ENCODE measurements around the gene CFAP92. TPM values are rescaled to one million over a fixed set of nuclear protein-coding genes. Genes with fewer than 3 reads are reported as not detected.
A peak's percentile ranks its signal among the peaks of the same experiment; 100 is the strongest.

CFAP92 gene
- total RNA-seq, 1 experiment from 2014 or later, result 0.16 TPM

DNA sequence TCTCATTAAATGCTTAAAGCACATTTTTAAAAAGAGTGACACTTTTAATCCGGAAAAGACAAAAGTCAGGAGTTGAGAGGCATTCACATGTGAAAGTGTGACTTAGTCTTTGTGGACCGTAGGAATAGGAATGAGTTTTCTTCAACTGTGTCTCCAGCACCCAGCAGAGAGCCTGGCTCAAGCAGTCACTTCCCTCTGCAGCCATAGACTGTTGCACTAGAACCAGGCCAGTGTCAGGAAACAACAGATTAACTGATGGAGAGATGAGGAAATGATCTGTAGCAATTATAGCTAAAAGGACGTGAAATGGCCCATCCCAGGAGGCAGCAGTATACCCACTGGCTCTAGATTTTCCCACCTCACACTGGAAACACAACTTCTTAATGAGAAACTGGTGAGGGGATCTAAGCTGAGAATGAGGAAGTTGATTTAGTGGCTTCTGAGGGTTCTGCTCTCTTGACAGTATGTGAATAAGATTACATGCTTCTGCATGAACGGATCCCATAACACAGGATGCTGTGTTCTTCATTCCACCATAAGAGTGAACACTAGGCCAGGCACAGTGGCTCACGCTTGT is 19.8 kb downstream of the CFAP92 start:
- H3K27ac Mint-ChIP-seq (ENCODE audit: low read depth, unreplicated experiment), result no peak overlapping the region
- intact Hi-C loops (cut with micrococcal nuclease), result no loop called here
- H3K4me3 Mint-ChIP-seq (ENCODE audit: unreplicated experiment), result no peak overlapping the region
- H3K9me3 Mint-ChIP-seq (ENCODE audit: unreplicated experiment), result no peaks in the 10 kb centered on the region
- ChIA-PET CTCF (interaction anchor here (0.9 to 1.0 kb wide), 2 partner anchors 16 to 80 kb away, joined by 3 to 4 read pairs; no protein-coding TSS in a partner anchor), POLR2A (no interaction called here)
- H3K4me1 Mint-ChIP-seq (ENCODE audit: insufficient read depth, unreplicated experiment), result no peaks in the 10 kb centered on the region
- BruUV-seq (replicated peaks), result no TSS peak
- no peaks in the 10 kb centered on the region for H3K27me3 Mint-ChIP-seq (ENCODE audit: insufficient read depth, unreplicated experiment)
- H3K36me3 Mint-ChIP-seq (ENCODE audit: insufficient read depth, unreplicated experiment), result no peaks in the 10 kb centered on the region
- TF ChIP-seq, protein P1, sequence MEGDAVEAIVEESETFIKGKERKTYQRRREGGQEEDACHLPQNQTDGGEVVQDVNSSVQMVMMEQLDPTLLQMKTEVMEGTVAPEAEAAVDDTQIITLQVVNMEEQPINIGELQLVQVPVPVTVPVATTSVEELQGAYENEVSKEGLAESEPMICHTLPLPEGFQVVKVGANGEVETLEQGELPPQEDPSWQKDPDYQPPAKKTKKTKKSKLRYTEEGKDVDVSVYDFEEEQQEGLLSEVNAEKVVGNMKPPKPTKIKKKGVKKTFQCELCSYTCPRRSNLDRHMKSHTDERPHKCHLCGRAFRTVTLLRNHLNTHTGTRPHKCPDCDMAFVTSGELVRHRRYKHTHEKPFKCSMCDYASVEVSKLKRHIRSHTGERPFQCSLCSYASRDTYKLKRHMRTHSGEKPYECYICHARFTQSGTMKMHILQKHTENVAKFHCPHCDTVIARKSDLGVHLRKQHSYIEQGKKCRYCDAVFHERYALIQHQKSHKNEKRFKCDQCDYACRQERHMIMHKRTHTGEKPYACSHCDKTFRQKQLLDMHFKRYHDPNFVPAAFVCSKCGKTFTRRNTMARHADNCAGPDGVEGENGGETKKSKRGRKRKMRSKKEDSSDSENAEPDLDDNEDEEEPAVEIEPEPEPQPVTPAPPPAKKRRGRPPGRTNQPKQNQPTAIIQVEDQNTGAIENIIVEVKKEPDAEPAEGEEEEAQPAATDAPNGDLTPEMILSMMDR (IDR thresholded peaks at IDR 0.05; ENCODE audit: unreplicated experiment), result no peak
- DNase-seq (ENCODE audit: unreplicated experiment), result no peak

DNA sequence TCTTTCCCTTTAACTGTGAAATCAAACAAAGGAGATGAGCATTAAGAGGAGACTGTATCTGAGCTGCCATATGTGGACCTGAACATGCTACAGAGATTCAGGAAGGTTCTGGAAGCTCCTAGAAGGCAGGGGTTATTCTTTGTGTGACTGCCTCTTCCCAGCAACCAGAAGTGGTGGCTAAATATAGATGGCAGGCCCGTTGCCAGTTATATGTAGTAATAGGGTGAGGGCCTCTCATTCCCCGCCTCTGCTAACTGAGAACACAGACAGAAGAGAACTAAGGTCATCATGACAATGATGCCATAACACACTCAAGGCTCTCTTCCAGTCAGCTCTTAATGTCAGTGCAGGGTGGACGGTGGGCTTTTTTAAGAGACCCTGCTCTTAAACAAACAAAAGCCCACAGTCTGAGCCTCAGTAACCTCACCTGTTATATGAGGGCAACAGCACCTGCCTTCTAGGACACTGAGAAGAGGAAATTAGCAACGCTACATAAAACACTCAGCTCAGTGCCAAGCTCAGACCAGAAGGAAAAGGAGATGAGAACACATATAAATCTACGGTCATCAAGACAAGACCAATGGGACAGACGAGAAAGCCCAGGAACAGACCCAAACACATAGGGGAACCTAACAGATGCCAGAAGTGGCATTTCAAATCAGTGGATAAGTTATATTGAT is 22.3 kb downstream of the CFAP92 start:
- BruUV-seq (replicated peaks), result no TSS peak
- DNase-seq (ENCODE audit: unreplicated experiment), result peak; percentile 28
- no peaks in the 10 kb centered on the region for H3K27me3 Mint-ChIP-seq (ENCODE audit: insufficient read depth, unreplicated experiment)
- POLR2A ChIA-PET, result interaction anchor here (1.3 to 2.6 kb wide), 2 partner anchors 150 to 191 kb away, joined by 4 to 17 read pairs; partner anchors contain the start of gene RAB43
- no peak overlapping the region for H3K4me3 Mint-ChIP-seq (ENCODE audit: unreplicated experiment)
- CTCF ChIA-PET, result interaction anchor here (0.6 to 4.4 kb wide), 34 partner anchors 10 to 586 kb away, joined by 3 to 61 read pairs (median 7); partner anchors contain the start of genes CFAP92, COPG1, GP9 and RAB43
- H3K9me3 Mint-ChIP-seq (ENCODE audit: unreplicated experiment), result no peaks in the 10 kb centered on the region
- TF ChIP-seq, protein P1 (IDR thresholded peaks at IDR 0.05; ENCODE audit: unreplicated experiment), result no peak
- intact Hi-C loops (cut with micrococcal nuclease), result loop anchor here (2.0 kb wide), 3 partner anchors 45 to 273 kb away; no protein-coding TSS in a partner anchor
- no peaks in the 10 kb centered on the region for H3K4me1 Mint-ChIP-seq (ENCODE audit: insufficient read depth, unreplicated experiment)
- no peak overlapping the region for H3K27ac Mint-ChIP-seq (ENCODE audit: low read depth, unreplicated experiment)
- no peaks in the 10 kb centered on the region for H3K36me3 Mint-ChIP-seq (ENCODE audit: insufficient read depth, unreplicated experiment)

- H3K4me1 Mint-ChIP-seq (ENCODE audit: insufficient read depth, unreplicated experiment), result no peaks in the 10 kb centered on the region
- TF ChIP-seq, protein P1 (IDR thresholded peaks at IDR 0.05; ENCODE audit: unreplicated experiment), result no peak
- no peaks in the 10 kb centered on the region for H3K27me3 Mint-ChIP-seq (ENCODE audit: insufficient read depth, unreplicated experiment)
- intact Hi-C loops (cut with micrococcal nuclease), result loop anchor here (2.0 kb wide), 3 partner anchors 46 to 274 kb away; no protein-coding TSS in a partner anchor
- DNase-seq (ENCODE audit: unreplicated experiment), result no peak
- ChIA-PET POLR2A (interaction anchor here (0.7 to 2.6 kb wide), 6 partner anchors 23 to 191 kb away, joined by 3 to 17 read pairs (median 4); partner anchors contain the start of genes ACAD9, CFAP92 and RAB43), CTCF (interaction anchor here (0.6 to 4.4 kb wide), 75 partner anchors 7 to 602 kb away, joined by 3 to 61 read pairs (median 5); partner anchors contain the start of genes CFAP92, COPG1, GP9 and RAB43)
- no TSS peak for BruUV-seq (replicated peaks)
- no peaks in the 10 kb centered on the region for H3K9me3 Mint-ChIP-seq (ENCODE audit: unreplicated experiment)
- no peaks in the 10 kb centered on the region for H3K36me3 Mint-ChIP-seq (ENCODE audit: insufficient read depth, unreplicated experiment)
- no peak overlapping the region for H3K27ac Mint-ChIP-seq (ENCODE audit: low read depth, unreplicated experiment)
- H3K4me3 Mint-ChIP-seq (ENCODE audit: unreplicated experiment), result no peak overlapping the region
Measured at GRCh38 chr3:128970740-128971047, 23.2 kb downstream of the CFAP92 start.
